Measurements from ENCODE around the gene OTUB2. TPM values are rescaled to one million over a fixed set of nuclear protein-coding genes. Genes with fewer than 3 reads are reported as not detected.

OTUB2 gene
- total RNA-seq, 1 experiment from 2014 or later = 22.2 TPM

GRCh38 chr14:94042433-94043091, 16.4 kb downstream of the OTUB2 start:
- no peaks in the 10 kb centered on the region for H3K4me1 Mint-ChIP-seq (ENCODE audit: low read depth, unreplicated experiment)
- no peak for TF ChIP-seq CTCF (IDR thresholded peaks at IDR 0.05; ENCODE audit: unreplicated experiment)
- no peaks in the 10 kb centered on the region for H3K27me3 Mint-ChIP-seq (ENCODE audit: unreplicated experiment)
- peaks cover 49% of the 10 kb centered on the region for H3K36me3 Mint-ChIP-seq (ENCODE audit: insufficient read depth, unreplicated experiment)
- no TSS peak for BruUV-seq (replicated peaks)
- CTCF ChIA-PET = interaction anchor here (0.8 kb wide), 1 partner anchor 14 kb away, joined by 3 read pairs; no protein-coding TSS in a partner anchor
- H3K27ac Mint-ChIP-seq (ENCODE audit: unreplicated experiment) = no peak overlapping the region
- no peak for DNase-seq
- H3K9me3 Mint-ChIP-seq (ENCODE audit: low read depth, unreplicated experiment) = no peaks in the 10 kb centered on the region
- no peak overlapping the region for H3K4me3 Mint-ChIP-seq (ENCODE audit: low read depth, unreplicated experiment)
- intact Hi-C loops (cut with micrococcal nuclease; ENCODE audit: unreplicated experiment) = no loop called here

DNA sequence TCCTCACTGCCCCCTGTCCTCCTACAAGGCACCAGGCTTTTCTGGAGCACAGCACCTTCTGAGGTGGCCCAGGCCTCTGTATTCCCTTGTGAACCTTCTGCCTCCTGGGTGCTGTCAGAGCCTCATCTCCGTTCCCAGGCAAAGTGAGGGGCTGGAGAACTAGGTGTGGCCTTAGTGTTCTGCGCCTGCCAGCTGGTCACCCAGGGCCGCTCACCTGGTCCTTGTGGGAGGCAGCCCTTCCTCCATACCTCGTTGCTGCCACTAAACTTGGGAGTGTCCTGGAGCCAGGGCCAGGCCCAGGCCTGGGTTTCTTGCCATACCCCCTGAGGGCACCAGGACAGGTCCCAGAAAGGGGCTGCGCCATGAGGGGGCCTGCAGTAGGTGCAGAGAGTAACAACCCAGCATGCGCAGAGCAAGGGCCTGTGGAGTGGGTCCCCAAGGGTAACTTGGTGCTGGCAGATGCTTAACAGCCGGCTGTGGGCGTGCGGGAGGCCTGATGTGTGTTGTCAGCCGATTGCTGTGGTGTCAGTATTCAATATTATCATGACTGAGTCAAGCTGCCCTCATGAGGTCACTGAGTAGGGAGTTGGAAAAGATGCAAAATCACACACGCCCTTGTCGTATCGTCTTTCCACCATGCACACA, 17.1 kb downstream of the OTUB2 start:
- Mint-ChIP-seq H3K36me3 (ENCODE audit: insufficient read depth, unreplicated experiment) (peaks cover 55% of the 10 kb centered on the region), H3K27ac (ENCODE audit: unreplicated experiment) (no peak overlapping the region), H3K4me3 (ENCODE audit: low read depth, unreplicated experiment) (no peak overlapping the region), H3K9me3 (ENCODE audit: low read depth, unreplicated experiment) (no peaks in the 10 kb centered on the region), H3K4me1 (ENCODE audit: low read depth, unreplicated experiment) (no peaks in the 10 kb centered on the region), H3K27me3 (ENCODE audit: unreplicated experiment) (no peaks in the 10 kb centered on the region)
- CTCF ChIA-PET = interaction anchor here (0.8 kb wide), 1 partner anchor 15 kb away, joined by 3 read pairs; no protein-coding TSS in a partner anchor
- no TSS peak for BruUV-seq (replicated peaks)
- intact Hi-C loops (cut with micrococcal nuclease; ENCODE audit: unreplicated experiment) = no loop called here
- DNase-seq = no peak
- TF ChIP-seq CTCF (IDR thresholded peaks at IDR 0.05; ENCODE audit: unreplicated experiment) = no peak

DNA sequence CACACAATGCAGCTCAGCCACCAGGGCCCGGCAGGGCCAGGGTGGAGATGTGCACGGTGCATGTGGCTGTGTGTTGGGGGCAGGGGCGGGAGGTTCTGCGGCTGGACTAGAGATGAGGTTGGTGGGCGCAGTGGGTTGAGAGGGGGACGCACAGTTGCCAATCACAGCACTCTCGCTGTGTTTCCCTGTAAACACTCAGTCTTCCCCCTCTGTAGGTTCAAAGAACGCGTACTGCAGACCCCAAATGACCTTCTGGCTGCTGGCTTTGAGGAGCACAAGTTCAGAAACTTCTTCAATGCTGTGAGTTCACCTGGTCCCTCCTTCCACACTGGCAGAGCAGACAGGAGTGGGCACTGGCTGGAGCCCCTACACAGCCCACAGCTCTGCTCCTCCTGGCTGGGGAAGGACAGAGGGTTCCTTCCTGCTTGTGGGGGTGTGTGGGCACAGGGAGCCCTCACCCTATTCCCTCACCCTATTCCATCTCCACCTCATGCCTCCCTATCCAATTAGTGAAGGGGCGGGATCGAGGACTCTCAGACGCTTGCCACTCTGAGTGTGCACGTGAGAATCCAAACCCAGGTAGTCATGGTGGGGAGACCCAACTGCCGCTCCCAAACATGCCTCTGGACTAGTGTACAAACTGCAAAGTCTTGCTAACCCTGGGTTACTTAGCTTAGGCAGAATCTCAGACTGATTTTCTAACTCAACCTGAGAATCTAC, 17.8 kb downstream of the OTUB2 start:
- H3K27ac Mint-ChIP-seq (ENCODE audit: unreplicated experiment) = no peak overlapping the region
- no TSS peak for BruUV-seq (replicated peaks)
- intact Hi-C loops (cut with micrococcal nuclease; ENCODE audit: unreplicated experiment) = no loop called here
- H3K9me3 Mint-ChIP-seq (ENCODE audit: low read depth, unreplicated experiment) = no peaks in the 10 kb centered on the region
- peaks cover 55% of the 10 kb centered on the region for H3K36me3 Mint-ChIP-seq (ENCODE audit: insufficient read depth, unreplicated experiment)
- no peaks in the 10 kb centered on the region for H3K27me3 Mint-ChIP-seq (ENCODE audit: unreplicated experiment)
- no peak overlapping the region for H3K4me3 Mint-ChIP-seq (ENCODE audit: low read depth, unreplicated experiment)
- TF ChIP-seq CTCF (IDR thresholded peaks at IDR 0.05; ENCODE audit: unreplicated experiment) = no peak
- no peak for DNase-seq
- CTCF ChIA-PET = no interaction called here
- no peaks in the 10 kb centered on the region for H3K4me1 Mint-ChIP-seq (ENCODE audit: low read depth, unreplicated experiment)

- Mint-ChIP-seq H3K36me3 (ENCODE audit: insufficient read depth, unreplicated experiment) (peaks cover 58% of the 10 kb centered on the region), H3K4me3 (ENCODE audit: low read depth, unreplicated experiment) (no peak overlapping the region), H3K4me1 (ENCODE audit: low read depth, unreplicated experiment) (no peaks in the 10 kb centered on the region), H3K27me3 (ENCODE audit: unreplicated experiment) (no peaks in the 10 kb centered on the region), H3K27ac (ENCODE audit: unreplicated experiment) (no peak overlapping the region), H3K9me3 (ENCODE audit: low read depth, unreplicated experiment) (no peaks in the 10 kb centered on the region)
- no peak for DNase-seq
- intact Hi-C loops (cut with micrococcal nuclease; ENCODE audit: unreplicated experiment) = no loop called here
- TF ChIP-seq CTCF (IDR thresholded peaks at IDR 0.05; ENCODE audit: unreplicated experiment) = no peak
- CTCF ChIA-PET = no interaction called here
- no TSS peak for BruUV-seq (replicated peaks)
Observed at GRCh38 chr14:94044476-94045091, 18.4 kb downstream of the OTUB2 start.

Data from Calu3 (cell line).